SK-MEL-5 (cell line): ENCODE data around the gene TTC7B. TPM values are rescaled to one million over a fixed set of nuclear protein-coding genes. Genes with fewer than 3 reads are reported as not detected.

ENCODE experiments used
- DNase-seq: peaks from one replicate; pipeline ENCODE4 v3.0.0-alpha.2; 2016; ENCODE audit warnings: low read depth, low spot score
- in situ Hi-C: cut with HindIII; loops from 2 replicates; pipeline ENCODE4 v1.10.0; 2016; ENCODE audit warnings: low sequenced_read_pairs, high pct_unique_total_duplicates, low pct_unique_long_range_greater_than_20kb
- total RNA-seq: library from RNA; depleted of rRNA; stranded (reverse); fragments of >200 nt; shearing (Covaris generic); gene quantifications from 2 replicates; pipeline ENCODE4 v1.2.3, GENCODE V29; 2014

The TTC7B gene
- total RNA-seq, 1 experiment from 2014 or later = 31.1 TPM

- no peak for DNase-seq
- in situ Hi-C loops = no loop called here
Measured at GRCh38 chr14:90508036-90508435, 308.2 kb downstream of the TTC7B start.

GRCh38 chr14:90507428-90507827, 308.8 kb downstream of the TTC7B start:
- in situ Hi-C loops = no loop called here
- no peak for DNase-seq

GRCh38 chr14:90506748-90507147, 309.5 kb downstream of the TTC7B start:
- in situ Hi-C loops = no loop called here
- DNase-seq = no peak

- in situ Hi-C loops = no loop called here
Measured at GRCh38 chr14:90505531-90505930, 310.7 kb downstream of the TTC7B start.

GRCh38 chr14:90504643-90505042, 311.6 kb downstream of the TTC7B start:
- in situ Hi-C loops = no loop called here

More at GRCh38 chr14:90505531-90505930, 310.7 kb downstream of the TTC7B start:
- DNase-seq = no peak

GRCh38 chr14:90503582-90503981, 312.6 kb downstream of the TTC7B start:
- in situ Hi-C loops = no loop called here
- DNase-seq = no peak

More at GRCh38 chr14:90504643-90505042, 311.6 kb downstream of the TTC7B start:
- DNase-seq = no peak

- in situ Hi-C loops = no loop called here
- DNase-seq = no peak
Measured at GRCh38 chr14:90502760-90503159, 313.5 kb downstream of the TTC7B start.

GRCh38 chr14:90500665-90501370, 315.4 kb downstream of the TTC7B start:
- DNase-seq = no peak
- in situ Hi-C loops = no loop called here

GRCh38 chr14:90499908-90500664, 316.1 kb downstream of the TTC7B start:
- DNase-seq = no peak
- in situ Hi-C loops = no loop called here

- in situ Hi-C loops = no loop called here
Measured at GRCh38 chr14:90499121-90499520, 317.1 kb downstream of the TTC7B start.

GRCh38 chr14:90498198-90498597, 318.0 kb downstream of the TTC7B start:
- in situ Hi-C loops = no loop called here

More at GRCh38 chr14:90499121-90499520, 317.1 kb downstream of the TTC7B start:
- DNase-seq = no peak

GRCh38 chr14:90496379-90496778, 319.9 kb downstream of the TTC7B start:
- in situ Hi-C loops = no loop called here
- no peak for DNase-seq

More at GRCh38 chr14:90498198-90498597, 318.0 kb downstream of the TTC7B start:
- no peak for DNase-seq

GRCh38 chr14:90495357-90496276, 320.6 kb downstream of the TTC7B start:
- peak; percentile 55 for DNase-seq
- in situ Hi-C loops = no loop called here

GRCh38 chr14:90491911-90492531, 324.2 kb downstream of the TTC7B start:
- no peak for DNase-seq
- in situ Hi-C loops = no loop called here

GRCh38 chr14:90491221-90491885, 324.9 kb downstream of the TTC7B start:
- no peak for DNase-seq
- in situ Hi-C loops = no loop called here

GRCh38 chr14:90490720-90491050, 325.5 kb downstream of the TTC7B start:
- in situ Hi-C loops = no loop called here
- DNase-seq = no peak
